Measurements from ENCODE around the gene ECD. TPM values are rescaled to one million over a fixed set of nuclear protein-coding genes. Genes with fewer than 3 reads are reported as not detected.

The ECD gene
- polyA plus RNA-seq, 1 of the 3 experiments (the other 2 are of a cell fraction) = 21.4 TPM

DNA sequence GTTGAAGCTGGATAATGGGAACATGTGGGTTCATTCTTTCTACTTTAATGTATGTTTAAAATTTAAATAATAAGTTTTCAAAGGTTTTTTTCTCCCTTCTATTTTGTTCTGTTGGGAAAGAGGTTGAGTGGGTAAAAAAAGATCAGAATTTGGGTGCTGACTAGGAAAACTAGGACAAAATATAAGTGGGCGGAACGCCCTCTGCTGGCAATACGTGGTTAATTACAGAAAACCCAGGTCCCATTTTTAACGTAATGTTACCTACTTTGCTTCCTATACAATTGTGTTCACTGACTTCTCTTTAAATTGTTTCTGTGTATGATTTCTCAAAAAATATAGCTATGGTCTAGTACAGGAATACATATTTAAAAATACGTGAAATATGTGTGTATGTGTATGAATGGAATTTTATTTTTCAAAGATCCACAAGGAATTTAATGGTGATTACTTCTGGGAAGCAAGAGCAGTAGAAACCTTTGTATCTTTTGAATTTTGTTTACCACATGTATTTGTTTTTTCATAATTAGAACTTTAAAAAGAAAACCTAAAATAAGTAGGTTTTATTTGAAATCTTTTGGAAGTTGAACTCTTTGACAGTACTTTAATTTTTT, 8.7 kb downstream of the ECD start:
- no peaks in the 10 kb centered on the region for H3K27me3 ChIP-seq (ENCODE audit: insufficient read depth)
- H3K9ac ChIP-seq = no peak overlapping the region
- 3% methylated on average over 5 of the region's 5 CpGs for WGBS (ENCODE audit: low lambda C conversion rate)
- ChIA-PET POLR2A (no interaction called here), CTCF (interaction anchor here (0.6 to 3.4 kb wide), 24 partner anchors 9 to 351 kb away, joined by 3 to 39 read pairs (median 4); partner anchors contain the start of genes ECD, FAM149B1, MRPS16 and NUDT13)
- no peak overlapping the region; a peak in 1 of 4 replicates for H3K4me3 ChIP-seq (ENCODE audit: low read depth in 2 of 2, low read length in 1 of 2)
- peaks cover 48 to 69% of the 10 kb centered on the region in 2 experiments for H3K36me3 ChIP-seq (replicated peaks in 1 of 2; ENCODE audit: control insufficient read depth in 1 of 2, insufficient read depth in 2 of 2, low read length in 1 of 2)
- no peaks in the 10 kb centered on the region for H3K9me2 ChIP-seq
- no peak overlapping the region for H3K27ac ChIP-seq (ENCODE audit: low read depth in 2 of 2, low read length in 1 of 2)
- H3K4me2 ChIP-seq = no peak overlapping the region
- no peak overlapping the region for H2AFZ ChIP-seq (ENCODE audit: low read depth)
- peaks cover 28% of the 10 kb centered on the region for H3F3A ChIP-seq (replicated peaks; ENCODE audit: insufficient read depth)
- TF ChIP-seq TEAD4 (IDR thresholded peaks at IDR 0.05; ENCODE audit: borderline replicate concordance, insufficient read depth) (no peak), CHD2 (IDR thresholded peaks at IDR 0.05; ENCODE audit: low read length, partially characterized antibody) (peak; percentile 19), RAD21 (IDR thresholded peaks at IDR 0.05; ENCODE audit: low read length) (peak; percentile 67), GATA2 (CRISPR knock-in tag; IDR thresholded peaks at IDR 0.05) (no peak), NFIC (IDR thresholded peaks at IDR 0.05; ENCODE audit: borderline replicate concordance) (no peak), SIN3A (IDR thresholded peaks at IDR 0.05; ENCODE audit: borderline replicate concordance, low read depth, low read length) (no peak), SMC3 (IDR thresholded peaks at IDR 0.05; ENCODE audit: low read depth, low read length) (peak; percentile 27; the same call in 1 of the 2 replicates)
- TF ChIP-seq, protein P1, sequence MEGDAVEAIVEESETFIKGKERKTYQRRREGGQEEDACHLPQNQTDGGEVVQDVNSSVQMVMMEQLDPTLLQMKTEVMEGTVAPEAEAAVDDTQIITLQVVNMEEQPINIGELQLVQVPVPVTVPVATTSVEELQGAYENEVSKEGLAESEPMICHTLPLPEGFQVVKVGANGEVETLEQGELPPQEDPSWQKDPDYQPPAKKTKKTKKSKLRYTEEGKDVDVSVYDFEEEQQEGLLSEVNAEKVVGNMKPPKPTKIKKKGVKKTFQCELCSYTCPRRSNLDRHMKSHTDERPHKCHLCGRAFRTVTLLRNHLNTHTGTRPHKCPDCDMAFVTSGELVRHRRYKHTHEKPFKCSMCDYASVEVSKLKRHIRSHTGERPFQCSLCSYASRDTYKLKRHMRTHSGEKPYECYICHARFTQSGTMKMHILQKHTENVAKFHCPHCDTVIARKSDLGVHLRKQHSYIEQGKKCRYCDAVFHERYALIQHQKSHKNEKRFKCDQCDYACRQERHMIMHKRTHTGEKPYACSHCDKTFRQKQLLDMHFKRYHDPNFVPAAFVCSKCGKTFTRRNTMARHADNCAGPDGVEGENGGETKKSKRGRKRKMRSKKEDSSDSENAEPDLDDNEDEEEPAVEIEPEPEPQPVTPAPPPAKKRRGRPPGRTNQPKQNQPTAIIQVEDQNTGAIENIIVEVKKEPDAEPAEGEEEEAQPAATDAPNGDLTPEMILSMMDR (IDR thresholded peaks at IDR 0.05) = peak; percentile 89
- TF ChIP-seq, protein P2, sequence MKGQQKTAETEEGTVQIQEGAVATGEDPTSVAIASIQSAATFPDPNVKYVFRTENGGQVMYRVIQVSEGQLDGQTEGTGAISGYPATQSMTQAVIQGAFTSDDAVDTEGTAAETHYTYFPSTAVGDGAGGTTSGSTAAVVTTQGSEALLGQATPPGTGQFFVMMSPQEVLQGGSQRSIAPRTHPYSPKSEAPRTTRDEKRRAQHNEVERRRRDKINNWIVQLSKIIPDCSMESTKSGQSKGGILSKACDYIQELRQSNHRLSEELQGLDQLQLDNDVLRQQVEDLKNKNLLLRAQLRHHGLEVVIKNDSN (IDR thresholded peaks at IDR 0.05; ENCODE audit: borderline replicate concordance, low read depth) = no peak
- no peaks in the 10 kb centered on the region for H3K9me3 ChIP-seq
- DNase-seq = peak; percentile 59
- H4K20me1 ChIP-seq (ENCODE audit: insufficient read depth) = peaks cover 9% of the 10 kb centered on the region
- peaks cover 80% of the 10 kb centered on the region for H3K79me2 ChIP-seq (ENCODE audit: insufficient read depth)
- H3K4me1 ChIP-seq (ENCODE audit: control insufficient read depth in 1 of 2, insufficient read depth in 2 of 2, low read depth in 1 of 2, low read length in 1 of 2) = no peaks in the 10 kb centered on the region

DNA sequence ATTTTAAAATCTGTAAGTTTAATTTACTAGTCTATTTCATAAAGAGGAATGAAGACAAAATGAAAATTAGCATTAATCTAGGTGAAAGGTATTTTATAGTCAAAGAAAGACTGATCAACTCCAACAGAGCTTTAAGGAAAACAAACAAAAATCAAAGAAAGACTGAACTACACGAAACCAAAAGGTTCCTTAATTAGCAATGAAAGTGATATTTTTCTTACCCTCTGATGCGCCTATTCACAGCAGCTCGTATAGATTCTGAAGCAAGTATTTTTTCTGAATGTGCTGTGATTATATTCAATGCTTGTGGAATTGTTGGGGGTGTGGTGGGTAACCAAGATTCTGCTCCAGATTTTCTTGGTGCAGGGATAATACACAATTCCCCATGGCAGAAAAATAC, 11.8 kb downstream of the ECD start:
- Histone ChIP-seq H3K4me3 (ENCODE audit: low read depth in 2 of 2, low read length in 1 of 2) (no peak overlapping the region), H3K9me3 (no peaks in the 10 kb centered on the region), H3K36me3 (replicated peaks in 1 of 2; ENCODE audit: control insufficient read depth in 1 of 2, insufficient read depth in 2 of 2, low read length in 1 of 2) (peaks cover 42 to 61% of the 10 kb centered on the region in 2 experiments), H3K27ac (ENCODE audit: low read depth in 2 of 2, low read length in 1 of 2) (no peak overlapping the region), H3F3A (replicated peaks; ENCODE audit: insufficient read depth) (peaks cover 16% of the 10 kb centered on the region), H3K79me2 (ENCODE audit: insufficient read depth) (peaks cover 50% of the 10 kb centered on the region), H2AFZ (ENCODE audit: low read depth) (no peak overlapping the region), H3K9me2 (no peaks in the 10 kb centered on the region), H3K4me1 (ENCODE audit: control insufficient read depth in 1 of 2, insufficient read depth in 2 of 2, low read depth in 1 of 2, low read length in 1 of 2) (no peaks in the 10 kb centered on the region), H3K9ac (no peak overlapping the region), H4K20me1 (ENCODE audit: insufficient read depth) (no peaks in the 10 kb centered on the region), H3K27me3 (ENCODE audit: insufficient read depth) (no peaks in the 10 kb centered on the region), H3K4me2 (no peak overlapping the region)
- WGBS (ENCODE audit: low lambda C conversion rate) = 94% methylated on average over 3 of the region's 3 CpGs
- POLR2A ChIA-PET = no interaction called here
- DNase-seq = no peak
- CTCF ChIA-PET = interaction anchor here (0.8 kb wide), 1 partner anchor 13 kb away, joined by 4 read pairs; no protein-coding TSS in a partner anchor
- TF ChIP-seq, protein P3, sequence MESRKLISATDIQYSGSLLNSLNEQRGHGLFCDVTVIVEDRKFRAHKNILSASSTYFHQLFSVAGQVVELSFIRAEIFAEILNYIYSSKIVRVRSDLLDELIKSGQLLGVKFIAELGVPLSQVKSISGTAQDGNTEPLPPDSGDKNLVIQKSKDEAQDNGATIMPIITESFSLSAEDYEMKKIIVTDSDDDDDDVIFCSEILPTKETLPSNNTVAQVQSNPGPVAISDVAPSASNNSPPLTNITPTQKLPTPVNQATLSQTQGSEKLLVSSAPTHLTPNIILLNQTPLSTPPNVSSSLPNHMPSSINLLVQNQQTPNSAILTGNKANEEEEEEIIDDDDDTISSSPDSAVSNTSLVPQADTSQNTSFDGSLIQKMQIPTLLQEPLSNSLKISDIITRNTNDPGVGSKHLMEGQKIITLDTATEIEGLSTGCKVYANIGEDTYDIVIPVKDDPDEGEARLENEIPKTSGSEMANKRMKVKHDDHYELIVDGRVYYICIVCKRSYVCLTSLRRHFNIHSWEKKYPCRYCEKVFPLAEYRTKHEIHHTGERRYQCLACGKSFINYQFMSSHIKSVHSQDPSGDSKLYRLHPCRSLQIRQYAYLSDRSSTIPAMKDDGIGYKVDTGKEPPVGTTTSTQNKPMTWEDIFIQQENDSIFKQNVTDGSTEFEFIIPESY (IDR thresholded peaks at IDR 0.05; ENCODE audit: borderline replicate concordance, low read depth) = no peak
- TF ChIP-seq RFX5 (IDR thresholded peaks at IDR 0.05; ENCODE audit: low read length) = no peak
- TF ChIP-seq FOSL2 (IDR thresholded peaks at IDR 0.05; ENCODE audit: borderline replicate concordance, low read depth) = no peak
- TF ChIP-seq, protein P4, sequence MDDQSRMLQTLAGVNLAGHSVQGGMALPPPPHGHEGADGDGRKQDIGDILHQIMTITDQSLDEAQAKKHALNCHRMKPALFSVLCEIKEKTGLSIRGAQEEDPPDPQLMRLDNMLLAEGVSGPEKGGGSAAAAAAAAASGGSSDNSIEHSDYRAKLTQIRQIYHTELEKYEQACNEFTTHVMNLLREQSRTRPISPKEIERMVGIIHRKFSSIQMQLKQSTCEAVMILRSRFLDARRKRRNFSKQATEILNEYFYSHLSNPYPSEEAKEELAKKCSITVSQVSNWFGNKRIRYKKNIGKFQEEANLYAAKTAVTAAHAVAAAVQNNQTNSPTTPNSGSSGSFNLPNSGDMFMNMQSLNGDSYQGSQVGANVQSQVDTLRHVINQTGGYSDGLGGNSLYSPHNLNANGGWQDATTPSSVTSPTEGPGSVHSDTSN (IDR thresholded peaks at IDR 0.05) = no peak
- no peak for TF ChIP-seq GABPA (IDR thresholded peaks at IDR 0.05; ENCODE audit: low read depth)
- TF ChIP-seq ELF1 (IDR thresholded peaks at IDR 0.05) = no peak
- TF ChIP-seq RXRA (IDR thresholded peaks at IDR 0.05; ENCODE audit: borderline replicate concordance, low read depth) = no peak
- TF ChIP-seq POLR2AphosphoS5 (IDR thresholded peaks at IDR 0.05; ENCODE audit: low read depth, low read length) = no peak
- no peak for TF ChIP-seq SMC3 (IDR thresholded peaks at IDR 0.05; ENCODE audit: low read depth, low read length)
- no peak for TF ChIP-seq TAF1 (IDR thresholded peaks at IDR 0.05; ENCODE audit: borderline replicate concordance, low read depth, low read length)
- no peak for TF ChIP-seq NFIC (IDR thresholded peaks at IDR 0.05; ENCODE audit: borderline replicate concordance)
- TF ChIP-seq FOXM1 (IDR thresholded peaks at IDR 0.05; ENCODE audit: low read depth) = no peak
- no peak for TF ChIP-seq SIN3A (IDR thresholded peaks at IDR 0.05; ENCODE audit: borderline replicate concordance, low read depth, low read length)
- no peak for TF ChIP-seq EP300 (IDR thresholded peaks at IDR 0.05; ENCODE audit: borderline replicate concordance in 1 of 2, low read depth in 1 of 2, low read length in 1 of 2)
